ENCODE results near the gene TRIP10.

Gene TRIP10

DNA sequence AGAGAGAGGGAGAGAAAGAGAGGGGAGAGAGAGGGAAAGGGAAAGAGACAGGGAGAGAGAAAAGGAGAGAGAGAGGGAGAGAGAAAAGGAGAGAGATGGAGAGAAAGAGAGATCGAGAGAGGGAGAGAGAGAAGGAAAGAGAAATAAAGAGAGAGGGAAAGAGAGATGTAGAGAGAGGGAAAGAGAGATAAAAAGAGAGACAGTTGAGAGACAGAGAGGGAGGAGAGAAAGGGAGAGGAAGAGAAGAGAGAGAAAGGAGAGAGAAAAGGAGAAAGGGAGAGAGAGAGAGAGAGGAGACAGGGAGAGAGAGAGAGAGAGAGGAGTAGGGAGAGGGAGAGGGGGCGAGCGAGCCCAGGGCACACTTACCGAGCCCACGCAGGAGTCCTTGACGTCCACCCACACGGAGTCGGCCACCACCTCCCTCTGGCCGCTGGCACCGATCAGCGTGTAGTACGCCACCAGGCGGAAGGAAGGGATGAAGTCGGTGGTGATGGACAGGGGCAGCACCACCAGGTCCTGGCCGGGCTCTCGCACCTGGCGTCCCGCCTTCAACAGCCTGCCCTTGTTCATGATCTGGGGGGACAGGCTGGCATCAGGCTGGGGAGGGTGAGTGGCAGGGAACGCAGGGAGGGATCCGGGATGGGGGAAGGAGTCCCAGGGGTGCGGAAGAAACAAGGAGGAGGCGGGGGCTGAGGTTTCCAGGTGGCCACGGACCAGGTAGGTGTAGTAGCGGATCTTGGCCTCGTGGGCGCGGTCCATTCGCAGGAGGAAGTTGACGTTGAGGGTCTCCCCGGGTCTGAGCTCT lies 29.0 kb upstream of the TRIP10 start:
- in situ Hi-C loops (cut with MboI; ENCODE audit: low sequenced_read_pairs) = no loop called here

DNA sequence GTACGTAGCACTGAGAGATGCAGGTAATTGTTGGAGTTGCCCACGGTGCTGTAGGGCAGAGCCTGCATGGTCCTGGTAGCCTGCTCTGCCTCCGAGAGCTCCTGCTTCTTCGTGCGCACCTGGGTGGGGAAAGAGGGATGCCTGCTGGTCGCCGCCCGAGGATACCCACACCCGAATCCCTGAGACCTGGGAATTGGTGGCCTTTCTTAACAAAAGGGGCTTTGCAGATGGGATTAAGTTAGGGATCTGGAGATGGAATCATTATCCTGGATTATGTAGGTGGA lies 28.5 kb upstream of the TRIP10 start:
- in situ Hi-C loops (cut with MboI; ENCODE audit: low sequenced_read_pairs) = no loop called here

DNA sequence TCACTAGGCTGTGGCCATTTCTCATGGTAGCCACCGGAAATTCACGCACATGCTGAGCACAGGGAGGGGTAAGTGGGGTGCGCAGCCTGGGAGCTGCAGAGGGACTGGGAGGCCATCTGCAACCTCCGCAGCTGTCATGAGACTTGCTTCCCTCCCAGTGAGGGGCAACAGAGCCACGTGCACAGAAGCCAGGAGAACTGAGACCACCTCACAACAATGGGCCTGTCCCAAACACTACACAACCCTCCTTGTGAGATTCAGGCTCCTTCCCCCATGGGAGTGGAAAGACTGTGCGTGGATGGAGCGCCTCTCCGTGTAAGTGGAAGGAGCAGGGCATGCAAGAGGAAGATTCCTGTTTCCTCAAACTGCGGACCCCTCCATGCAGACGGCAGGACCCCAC lies 27.9 kb upstream of the TRIP10 start:
- in situ Hi-C loops (cut with MboI; ENCODE audit: low sequenced_read_pairs) = no loop called here

DNA sequence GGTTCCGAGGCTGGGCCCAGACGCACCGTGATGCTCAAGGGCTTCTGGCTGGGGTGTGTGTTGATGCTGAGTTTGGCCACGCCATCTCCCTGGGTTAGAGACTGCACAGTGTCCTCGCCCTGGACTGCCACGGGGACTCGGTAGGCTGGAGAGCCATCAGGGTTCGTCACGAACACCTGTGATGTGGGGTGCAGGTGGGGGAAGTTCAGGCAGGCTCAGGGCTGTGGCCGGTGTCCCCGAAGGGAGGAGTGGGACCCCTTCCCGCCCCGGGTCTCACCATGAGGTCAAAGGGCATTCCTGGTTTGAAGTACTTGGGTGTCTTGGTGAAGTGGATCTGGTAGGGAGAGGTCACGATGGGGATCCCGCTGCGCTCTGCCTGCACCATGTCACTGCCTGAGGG lies 27.2 kb upstream of the TRIP10 start:
- in situ Hi-C loops (cut with MboI; ENCODE audit: low sequenced_read_pairs) = no loop called here

DNA sequence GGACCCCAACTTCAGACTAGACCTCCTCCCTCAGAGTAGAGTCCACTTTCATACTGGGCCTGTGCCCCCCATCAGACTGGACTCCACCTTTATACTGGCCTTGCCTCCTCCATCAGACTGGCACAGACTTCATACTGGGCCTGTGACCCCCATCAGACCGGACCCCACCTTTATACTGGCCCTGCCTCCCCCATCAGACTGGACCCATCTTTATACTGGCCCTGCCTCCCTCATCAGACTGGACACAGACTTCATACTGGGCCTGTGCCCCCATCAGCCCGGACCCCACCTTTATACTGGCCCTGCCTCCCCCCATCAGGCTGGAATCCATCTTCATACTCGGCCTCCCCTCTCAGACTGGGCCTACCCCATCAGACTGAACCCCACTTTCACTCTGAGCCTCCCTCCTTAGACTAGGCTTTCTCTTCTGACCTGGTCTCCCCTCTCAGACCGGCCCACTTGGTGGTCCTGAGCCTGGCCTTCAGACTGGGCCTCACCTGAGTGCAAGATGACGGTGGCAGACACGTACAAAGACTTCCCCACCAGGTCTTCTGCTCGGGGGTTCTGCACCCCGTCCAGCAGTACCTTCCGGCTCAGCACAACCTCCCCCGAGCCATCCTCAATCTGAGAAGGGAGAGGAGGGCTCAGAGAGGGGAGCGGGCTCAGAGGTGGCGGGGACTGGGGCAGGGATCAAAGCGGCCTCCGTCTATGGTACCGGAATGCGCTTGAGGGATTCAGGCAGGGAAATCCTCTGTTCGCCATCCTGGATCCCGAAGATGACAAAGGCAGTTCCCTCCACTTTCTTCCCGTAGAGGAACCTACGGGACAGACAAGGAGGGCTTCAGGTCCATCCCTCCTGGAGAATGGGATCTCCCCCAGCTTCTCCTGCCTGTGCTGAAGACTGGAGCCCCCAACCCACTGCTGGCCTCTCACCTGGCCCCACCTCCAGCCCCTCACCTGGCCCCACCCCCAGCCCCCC lies 26.5 kb upstream of the TRIP10 start:
- in situ Hi-C loops (cut with MboI; ENCODE audit: low sequenced_read_pairs) = no loop called here

DNA sequence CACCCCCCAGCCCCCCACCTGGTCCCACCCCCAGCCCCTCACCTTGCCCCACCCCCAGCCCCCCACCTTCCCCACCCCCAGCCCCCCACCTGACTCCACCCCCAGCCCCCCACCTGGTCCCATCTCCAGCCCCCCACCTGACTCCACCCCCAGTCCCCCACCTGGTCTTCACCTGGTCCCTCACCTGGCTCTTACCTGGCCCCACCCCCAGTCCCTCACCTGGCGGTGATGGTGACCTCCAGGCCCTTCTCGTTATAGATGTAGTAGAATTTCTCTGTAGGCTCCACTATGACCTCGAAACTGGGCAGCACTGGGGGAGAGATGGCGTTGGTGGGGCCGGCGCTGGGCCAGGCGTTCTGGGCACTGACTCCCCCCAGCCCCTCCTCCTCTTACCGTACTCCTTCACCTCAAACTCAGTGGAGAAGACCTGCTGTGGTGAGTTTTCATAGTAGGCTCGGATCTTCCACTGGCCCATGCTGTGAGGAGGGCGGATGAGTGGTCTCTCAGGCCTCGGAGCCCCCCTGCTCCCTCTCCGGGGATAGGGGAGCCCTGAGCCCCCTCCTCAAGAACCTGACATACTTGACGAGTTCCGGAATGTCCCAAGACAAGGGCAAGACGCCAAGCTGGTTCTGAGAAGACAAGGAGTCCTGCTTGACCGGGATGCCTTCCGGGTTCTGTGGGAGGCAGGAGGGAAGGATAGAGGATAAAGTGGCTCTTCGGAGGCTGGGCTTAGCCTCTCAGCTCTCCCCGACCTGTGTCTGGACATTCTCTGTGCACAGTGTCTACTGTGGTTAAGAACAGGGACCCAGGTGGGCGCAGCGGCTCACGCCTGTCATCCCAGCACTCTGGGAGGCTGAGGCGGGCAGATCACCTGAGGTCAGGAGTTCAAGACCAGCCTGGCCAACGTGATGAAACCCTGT lies 25.4 kb upstream of the TRIP10 start:
- in situ Hi-C loops (cut with MboI; ENCODE audit: low sequenced_read_pairs) = no loop called here

DNA sequence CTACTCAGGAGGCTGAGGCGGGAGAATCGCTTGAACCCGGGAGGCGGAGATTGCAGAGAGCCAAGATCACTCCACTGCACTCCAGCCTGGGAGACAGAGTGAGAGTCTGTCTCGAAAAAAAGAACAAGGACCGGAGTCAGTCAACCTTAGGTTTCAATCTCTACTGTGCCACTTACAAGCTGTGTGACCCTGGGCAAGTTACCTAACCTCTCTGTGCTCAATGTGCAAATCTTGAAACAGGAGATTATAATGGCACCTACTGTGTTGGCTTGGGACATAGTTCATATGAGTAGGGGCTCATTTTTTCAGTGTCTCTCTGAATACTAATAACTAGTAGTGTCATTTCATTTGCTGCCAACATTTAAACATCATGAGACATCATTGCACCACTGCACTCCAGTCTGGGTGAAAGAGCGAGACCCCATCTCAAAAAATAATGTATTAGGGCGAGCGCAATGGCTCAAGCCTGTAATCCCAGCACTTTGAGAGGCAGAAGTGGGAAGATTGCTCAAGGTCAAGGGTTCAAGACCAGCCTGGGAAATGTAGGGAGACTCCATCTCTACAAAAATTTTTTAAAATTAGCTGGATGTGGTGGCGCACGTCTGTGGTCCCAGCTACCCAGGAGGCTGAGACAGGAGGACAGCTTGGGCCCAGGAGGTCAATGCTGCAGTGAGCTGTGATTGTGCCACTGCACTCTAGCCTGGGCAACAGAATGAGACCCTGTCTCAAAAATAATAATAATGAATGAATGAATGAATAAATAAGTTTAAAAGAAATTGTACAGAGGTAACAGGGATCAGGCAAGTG lies 24.5 kb upstream of the TRIP10 start:
- in situ Hi-C loops (cut with MboI; ENCODE audit: low sequenced_read_pairs) = no loop called here

DNA sequence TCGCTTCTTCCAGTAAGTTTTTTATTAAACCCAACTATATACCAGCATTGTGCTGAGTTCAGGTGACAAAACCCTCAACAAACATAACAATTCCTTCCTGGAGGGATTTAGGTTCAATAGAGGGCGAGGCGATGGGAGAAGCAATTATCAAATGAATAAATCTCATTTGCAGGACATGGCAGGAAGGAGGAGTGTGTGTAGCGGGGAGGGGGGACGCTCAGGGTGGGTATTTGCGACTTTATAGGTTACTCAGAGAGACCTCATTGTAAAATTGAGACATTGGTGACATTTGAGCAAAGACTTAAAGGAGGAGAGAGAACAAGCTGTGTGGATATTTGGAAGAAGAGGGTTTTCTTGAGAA lies 22.9 kb upstream of the TRIP10 start:
- in situ Hi-C loops (cut with MboI; ENCODE audit: low sequenced_read_pairs) = no loop called here

DNA sequence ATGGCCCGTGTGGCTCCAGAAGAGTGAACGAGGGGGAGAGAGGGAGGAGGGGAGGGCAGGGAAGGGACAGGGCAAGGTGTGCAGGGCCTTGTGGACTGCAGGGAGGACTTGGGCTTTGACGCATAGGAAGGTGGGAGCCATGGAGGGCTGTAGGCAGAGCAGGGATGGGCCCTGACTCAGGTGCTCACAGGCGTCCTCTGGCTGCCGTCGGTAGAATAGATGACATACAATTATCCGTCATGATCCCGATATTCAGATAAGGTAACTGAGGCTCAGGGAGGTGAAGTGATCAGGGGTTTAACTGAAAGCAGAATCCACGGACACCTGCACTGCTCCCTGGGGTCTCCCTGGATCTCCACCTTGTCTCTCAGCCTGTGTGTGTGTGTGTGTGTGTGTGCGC lies 22.4 kb upstream of the TRIP10 start:
- in situ Hi-C loops (cut with MboI; ENCODE audit: low sequenced_read_pairs) = no loop called here

DNA sequence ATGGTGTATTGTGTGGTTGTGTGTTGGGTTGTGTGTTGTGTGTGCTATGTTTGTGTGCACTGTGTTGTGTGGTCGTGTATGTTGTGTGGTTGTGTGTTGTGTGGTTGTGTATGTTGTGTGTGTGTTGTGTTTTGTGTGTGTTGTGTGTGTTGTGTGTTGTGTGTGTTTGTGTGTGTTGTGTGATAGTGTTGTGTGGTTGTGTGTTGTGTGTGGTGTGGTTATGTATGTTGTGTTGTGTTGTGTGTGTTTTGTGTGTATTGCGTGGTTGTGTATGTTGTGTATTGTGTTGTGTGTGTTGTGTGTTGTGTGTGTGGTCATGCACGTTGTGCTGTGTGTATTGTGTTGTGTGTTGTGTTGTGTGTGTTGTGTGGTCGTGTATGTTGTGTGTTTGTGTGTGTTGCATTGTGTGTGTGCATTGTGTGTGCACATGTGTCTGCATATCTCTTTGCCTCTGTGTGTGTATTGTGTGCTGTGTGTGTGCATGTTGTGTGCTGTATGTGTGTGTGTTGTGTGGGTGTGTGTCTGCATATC lies 22.0 kb upstream of the TRIP10 start:
- in situ Hi-C loops (cut with MboI; ENCODE audit: low sequenced_read_pairs) = no loop called here

DNA sequence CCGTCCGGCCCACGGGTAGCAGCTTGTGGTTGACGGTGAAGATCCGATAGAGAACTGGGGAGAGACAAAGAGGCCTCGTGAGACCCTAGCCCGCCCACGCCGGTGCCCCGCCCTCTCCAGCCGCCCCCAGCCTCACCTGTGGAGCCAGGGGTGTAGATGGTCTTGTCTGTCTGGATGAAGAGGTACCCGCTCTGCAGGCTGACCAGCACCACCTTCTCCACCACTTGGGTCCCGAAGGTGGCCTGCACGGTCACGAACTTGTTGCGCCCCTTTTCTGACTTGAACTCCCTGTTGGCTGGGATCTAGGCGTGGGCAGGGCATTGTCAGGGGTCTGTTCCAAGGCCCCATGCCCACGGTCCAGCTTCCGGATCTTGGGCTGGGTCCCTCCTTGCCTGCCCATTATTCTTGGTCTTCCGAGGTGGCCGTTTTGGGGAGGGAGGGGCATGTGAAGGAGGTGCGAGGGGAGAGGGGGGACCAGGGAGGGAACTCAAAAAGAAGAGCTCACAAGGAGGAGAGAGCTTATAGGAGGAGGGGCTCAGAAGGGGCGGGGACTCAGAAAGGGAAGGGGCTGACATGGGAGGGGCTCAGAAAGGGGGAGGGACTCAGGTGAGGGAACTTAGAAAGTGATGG lies 21.3 kb upstream of the TRIP10 start:
- in situ Hi-C loops (cut with MboI; ENCODE audit: low sequenced_read_pairs) = no loop called here

DNA sequence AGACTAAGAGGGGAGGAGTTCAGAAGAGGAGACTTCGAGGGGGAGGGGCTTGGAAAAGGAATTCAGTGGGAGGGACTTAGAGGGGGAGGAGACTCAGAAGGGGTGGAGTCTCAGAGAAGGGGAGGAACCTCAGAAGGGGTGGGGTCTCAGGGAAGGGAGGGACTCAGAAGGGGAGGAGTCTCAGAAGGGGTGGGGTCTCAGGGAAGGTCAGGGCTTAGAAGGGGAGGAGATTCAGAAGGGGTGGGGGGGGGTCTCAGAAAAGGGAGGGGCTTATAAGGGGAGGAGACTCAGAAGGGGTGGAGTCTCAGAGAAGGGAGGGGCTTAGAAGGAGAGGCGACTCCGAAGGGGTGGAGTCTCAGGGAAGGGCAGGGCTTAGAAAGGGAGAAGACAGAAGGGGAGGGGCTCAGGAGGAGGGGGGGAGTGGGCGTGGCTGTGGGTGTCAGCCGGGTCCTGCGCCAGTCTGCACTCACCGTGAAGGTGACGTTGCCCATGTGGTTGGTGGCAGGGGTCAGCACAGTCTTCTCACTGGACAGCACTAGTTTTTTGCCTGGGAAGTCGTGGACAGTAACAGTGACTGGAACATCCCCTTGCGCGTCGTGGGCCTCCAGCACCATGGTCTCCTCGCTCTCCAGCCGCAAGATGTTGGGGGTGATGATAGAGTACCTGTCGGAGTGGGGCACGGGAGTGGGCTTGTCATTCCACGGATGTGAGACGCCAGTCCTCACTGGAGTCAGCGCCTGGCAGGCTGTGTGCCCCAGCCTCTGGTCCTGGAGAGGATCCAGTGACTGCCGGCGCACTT lies 20.5 kb upstream of the TRIP10 start:
- in situ Hi-C loops (cut with MboI; ENCODE audit: low sequenced_read_pairs) = no loop called here

DNA sequence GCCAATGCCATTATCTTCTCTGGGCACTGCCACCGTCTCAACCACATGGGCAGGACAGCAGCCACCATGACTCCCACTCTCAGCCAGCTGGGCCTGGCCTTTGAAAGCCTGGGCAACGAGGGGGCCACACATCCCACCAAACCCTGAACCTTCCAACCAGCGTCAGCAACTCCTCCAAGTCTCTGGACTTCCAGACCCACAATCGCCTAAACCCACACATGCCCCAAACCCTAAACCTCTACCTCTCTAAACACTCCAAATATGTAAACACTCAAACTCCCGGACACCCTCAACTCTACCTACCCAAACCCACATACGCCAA lies 20.0 kb upstream of the TRIP10 start:
- in situ Hi-C loops (cut with MboI; ENCODE audit: low sequenced_read_pairs) = no loop called here

DNA sequence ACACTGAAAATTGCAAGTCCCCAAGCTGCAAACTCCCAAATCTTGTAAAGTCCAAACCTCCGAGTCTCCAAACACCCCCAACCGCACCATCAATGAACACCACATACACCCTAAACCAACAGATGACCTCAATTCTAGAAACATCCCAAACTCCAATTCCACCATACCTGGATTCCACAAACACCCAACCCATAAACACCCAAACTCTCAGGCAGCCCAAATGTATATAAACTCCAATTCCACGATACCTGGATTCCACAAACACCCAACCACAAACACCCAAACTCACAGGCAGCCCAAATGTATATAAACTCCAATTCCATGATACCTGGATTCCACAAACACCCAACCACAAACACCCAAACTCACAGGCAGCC lies 19.5 kb upstream of the TRIP10 start:
- in situ Hi-C loops (cut with MboI; ENCODE audit: low sequenced_read_pairs) = no loop called here

DNA sequence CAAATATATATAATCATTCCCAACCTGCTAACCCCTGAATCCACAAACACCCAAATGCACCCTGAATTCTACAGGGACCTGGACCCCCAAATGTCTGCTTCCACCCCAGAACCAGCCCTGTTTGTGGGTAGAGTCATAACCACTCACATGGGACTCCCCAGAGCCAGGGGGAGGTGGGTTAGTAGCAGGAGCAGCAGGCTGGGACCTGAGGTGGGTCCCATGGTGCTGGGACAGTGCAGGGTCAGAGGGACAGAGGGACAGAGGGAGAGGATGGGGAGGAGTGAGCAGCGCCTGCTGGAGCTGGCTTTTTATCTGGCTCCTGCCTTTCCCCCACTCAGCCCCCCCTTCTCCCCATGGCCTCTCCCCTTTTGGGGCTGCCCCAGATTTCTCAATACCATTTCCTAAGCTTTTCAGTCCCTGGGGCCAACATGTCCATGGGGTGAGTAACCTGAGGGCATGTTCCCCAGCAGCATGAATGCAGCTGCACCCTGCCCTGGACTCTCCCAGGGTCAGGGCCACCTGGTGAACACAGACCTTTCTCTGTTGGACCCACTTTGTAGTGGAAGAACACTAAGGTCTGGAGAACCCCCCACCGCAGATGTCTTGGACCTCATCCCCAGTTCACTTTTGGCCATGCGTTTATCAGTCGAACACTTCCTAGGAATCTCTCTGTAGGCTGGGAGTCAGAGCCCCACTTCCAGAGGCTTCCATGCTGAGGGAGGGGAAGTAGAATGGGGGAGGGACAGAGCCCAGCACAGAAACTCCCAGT lies 18.9 kb upstream of the TRIP10 start, which contains the start of gene C3:
Gene C3, minus strand, starts transcription at position 282 of the 769 bp plus-strand sequence. Its CDS starts 61 bp downstream, at position 221.
- in situ Hi-C loops (cut with MboI; ENCODE audit: low sequenced_read_pairs) = no loop called here

DNA sequence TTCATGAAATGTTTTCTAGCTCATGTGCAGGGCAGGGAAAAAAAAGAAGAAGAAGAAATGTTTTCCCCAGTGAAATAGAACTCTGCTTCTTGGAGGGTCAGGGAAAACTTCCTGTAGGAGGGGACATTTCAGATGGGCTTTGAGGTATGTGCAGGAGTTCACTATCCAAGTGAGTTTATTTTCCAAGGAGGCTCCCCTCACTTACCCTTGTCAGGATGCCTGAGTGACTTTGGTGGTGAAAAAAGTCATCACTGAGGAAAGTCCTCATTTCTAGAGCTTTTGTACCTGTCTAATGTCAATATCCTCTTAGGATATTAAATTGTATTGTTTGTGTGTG lies 18.4 kb upstream of the TRIP10 start:
- in situ Hi-C loops (cut with MboI; ENCODE audit: low sequenced_read_pairs) = no loop called here

DNA sequence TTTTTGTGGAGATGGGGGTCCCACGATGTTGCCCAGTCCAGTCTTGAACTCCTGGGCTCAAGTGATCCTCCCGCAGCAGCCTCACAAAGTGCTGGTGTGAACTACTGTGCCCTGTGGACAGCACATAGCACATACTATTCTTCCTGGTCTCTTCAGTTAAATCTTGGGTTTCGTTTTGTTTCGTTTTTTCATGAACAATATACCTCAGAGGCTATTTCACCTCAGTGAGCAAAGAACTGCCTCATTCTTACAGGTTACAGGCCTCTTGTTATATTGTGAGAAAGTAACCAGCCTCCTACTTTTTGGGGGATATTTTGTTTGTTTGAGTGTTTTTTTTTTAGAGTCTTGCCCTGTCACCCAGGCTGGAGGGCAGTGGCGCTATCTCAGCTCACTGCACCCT lies 17.7 kb upstream of the TRIP10 start:
- in situ Hi-C loops (cut with MboI; ENCODE audit: low sequenced_read_pairs) = no loop called here

DNA sequence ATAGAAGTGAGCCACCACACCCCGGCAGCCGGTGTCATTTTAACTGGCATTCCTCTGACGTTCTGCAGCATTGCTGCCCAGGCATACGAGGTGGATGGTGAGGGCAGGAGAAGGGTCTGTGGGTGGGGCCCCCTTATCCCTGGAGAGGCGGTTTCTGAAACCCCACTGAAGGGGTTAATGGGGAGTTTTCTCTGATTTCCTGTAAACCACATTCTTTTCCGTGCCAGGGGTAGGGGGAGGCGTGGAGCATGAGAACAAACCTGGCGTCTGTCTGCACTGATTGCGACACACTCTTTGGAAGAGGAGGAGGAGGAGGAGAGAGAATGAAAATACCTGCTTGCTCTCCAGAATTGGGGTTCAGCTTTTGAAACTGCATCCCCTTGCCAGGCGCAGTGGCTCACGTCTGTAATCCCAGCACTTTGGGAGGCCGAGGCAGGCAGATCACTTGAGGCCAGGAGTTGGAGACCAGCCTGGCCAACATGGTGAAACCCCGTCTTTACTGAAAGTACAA lies 16.3 kb upstream of the TRIP10 start:
- in situ Hi-C loops (cut with MboI; ENCODE audit: low sequenced_read_pairs) = no loop called here
